ENCODE results near the gene PROKR2. TPM values are rescaled to one million over a fixed set of nuclear protein-coding genes. Genes with fewer than 3 reads are reported as not detected.

The PROKR2 gene
- total and polyA plus RNA-seq, 8 donors, result not detected

DNA sequence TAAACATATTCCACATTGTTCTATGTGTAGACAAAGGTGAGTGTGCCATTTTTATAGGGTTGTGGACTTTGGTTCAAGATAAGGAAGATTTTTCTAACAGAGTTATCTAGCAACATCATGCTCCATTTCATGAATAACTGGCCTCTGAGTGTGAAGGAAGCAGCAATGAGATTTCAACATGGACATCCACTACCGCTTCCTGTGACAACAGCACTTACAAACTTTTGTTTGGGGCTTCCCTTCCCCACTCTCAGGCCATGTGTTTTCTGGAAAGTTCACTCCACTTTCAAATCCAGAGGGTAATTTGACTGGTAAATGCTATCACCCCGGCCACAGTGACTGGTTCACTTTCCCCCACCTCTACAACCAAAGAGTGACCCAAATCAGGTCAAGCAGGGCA is 38.1 kb upstream of the PROKR2 start:
- Histone ChIP-seq H3K4me1 (no peaks in the 10 kb centered on the region), H3K36me3 (no peaks in the 10 kb centered on the region), H3K4me3 (no peak overlapping the region), H3K9me3 (peaks cover 0 to 9% (median 4%) of the 10 kb centered on the region in 4 donors), H3K27me3 (no peaks in the 10 kb centered on the region), H3K27ac (no peak overlapping the region)
- TF ChIP-seq EP300 (IDR thresholded peaks at IDR 0.05), result no peak
- TF ChIP-seq, protein P1, sequence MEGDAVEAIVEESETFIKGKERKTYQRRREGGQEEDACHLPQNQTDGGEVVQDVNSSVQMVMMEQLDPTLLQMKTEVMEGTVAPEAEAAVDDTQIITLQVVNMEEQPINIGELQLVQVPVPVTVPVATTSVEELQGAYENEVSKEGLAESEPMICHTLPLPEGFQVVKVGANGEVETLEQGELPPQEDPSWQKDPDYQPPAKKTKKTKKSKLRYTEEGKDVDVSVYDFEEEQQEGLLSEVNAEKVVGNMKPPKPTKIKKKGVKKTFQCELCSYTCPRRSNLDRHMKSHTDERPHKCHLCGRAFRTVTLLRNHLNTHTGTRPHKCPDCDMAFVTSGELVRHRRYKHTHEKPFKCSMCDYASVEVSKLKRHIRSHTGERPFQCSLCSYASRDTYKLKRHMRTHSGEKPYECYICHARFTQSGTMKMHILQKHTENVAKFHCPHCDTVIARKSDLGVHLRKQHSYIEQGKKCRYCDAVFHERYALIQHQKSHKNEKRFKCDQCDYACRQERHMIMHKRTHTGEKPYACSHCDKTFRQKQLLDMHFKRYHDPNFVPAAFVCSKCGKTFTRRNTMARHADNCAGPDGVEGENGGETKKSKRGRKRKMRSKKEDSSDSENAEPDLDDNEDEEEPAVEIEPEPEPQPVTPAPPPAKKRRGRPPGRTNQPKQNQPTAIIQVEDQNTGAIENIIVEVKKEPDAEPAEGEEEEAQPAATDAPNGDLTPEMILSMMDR (IDR thresholded peaks at IDR 0.05), result no peak
- TF ChIP-seq POLR2AphosphoS5 (IDR thresholded peaks at IDR 0.05), result no peak
- no peak for TF ChIP-seq POLR2A (IDR thresholded peaks at IDR 0.05)
- no peak for DNase-seq
- WGBS, 5 donors, result 73 to 92% (median 83%) methylated on average over 2 of the region's 2 CpGs
- intact Hi-C loops (cut with DNase I; ENCODE audit: low total_unique reads), result no loop called here

DNA sequence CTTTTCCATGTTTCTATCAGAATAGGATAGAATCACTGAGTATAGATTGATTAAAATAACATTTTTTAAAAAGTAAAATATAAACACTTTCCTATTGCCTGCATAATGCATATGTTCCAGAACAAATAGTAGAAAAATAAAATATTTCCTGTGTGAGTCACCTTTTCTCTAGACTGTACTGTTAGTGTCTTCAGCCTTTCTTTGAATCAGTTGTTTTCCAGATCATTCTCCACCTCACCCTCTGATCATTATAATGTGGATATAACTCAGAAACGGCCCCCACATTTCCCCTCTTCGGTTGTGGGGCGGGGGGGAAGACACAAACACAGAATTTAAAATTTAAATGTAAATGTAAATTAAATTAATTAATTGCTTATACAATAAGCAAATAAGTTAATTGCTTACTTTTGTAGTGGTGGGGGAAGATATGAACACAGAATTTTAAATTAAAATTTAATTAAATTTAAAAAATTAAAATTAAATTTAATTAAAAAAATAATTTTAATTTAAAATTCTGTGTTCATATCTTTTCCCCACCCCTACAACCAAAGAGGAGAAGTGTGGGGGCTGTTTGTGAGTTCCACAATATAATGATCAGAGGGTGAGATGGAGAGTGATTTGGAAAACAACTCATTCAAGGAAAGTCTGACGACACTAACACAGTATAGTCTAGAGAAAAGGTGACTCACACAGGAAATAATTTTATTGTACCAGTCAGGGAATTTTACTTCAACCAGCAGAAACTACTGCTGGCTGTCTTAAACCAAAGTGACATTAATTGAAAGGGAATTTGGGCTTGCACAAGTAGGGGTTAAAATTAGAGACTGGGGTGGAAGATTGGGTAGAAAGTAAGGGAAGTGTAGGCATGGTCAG is 37.1 kb upstream of the PROKR2 start:
- Histone ChIP-seq H3K27me3 (no peaks in the 10 kb centered on the region), H3K4me1 (no peaks in the 10 kb centered on the region), H3K4me3 (no peak overlapping the region), H3K9me3 (no peaks in the 10 kb centered on the region), H3K27ac (no peak overlapping the region), H3K36me3 (no peaks in the 10 kb centered on the region)
- TF ChIP-seq EP300 (IDR thresholded peaks at IDR 0.05), result no peak
- no peak for TF ChIP-seq POLR2A (IDR thresholded peaks at IDR 0.05)
- TF ChIP-seq, protein P1 (IDR thresholded peaks at IDR 0.05), result no peak
- no peak for TF ChIP-seq POLR2AphosphoS5 (IDR thresholded peaks at IDR 0.05)
- DNase-seq, result no peak
- intact Hi-C loops (cut with DNase I; ENCODE audit: low total_unique reads), result no loop called here
- WGBS, 5 donors, result 59 to 68% (median 65%) methylated on average over 4 of the region's 4 CpGs

DNA sequence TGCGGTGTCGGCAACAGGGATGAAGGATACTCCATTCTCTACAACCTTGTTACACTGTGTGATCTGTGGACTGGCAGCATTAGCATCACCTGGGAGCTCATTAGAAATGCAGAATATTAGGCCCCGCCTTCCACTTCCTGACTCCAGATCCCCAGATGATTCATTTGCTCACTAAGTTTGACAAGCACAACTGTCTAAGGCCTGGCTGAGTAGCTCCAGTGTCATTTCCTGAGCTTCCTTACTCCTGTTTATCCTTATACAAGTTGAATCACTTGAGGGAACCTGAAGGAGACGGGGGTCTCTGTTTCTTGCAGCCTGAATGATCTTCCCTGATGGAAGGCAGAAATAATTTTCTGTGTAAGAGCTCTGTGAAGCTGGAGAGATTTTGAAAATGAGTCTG is 32.7 kb upstream of the PROKR2 start:
- TF ChIP-seq POLR2AphosphoS5 (IDR thresholded peaks at IDR 0.05) (no peak), POLR2A (IDR thresholded peaks at IDR 0.05) (no peak), EP300 (IDR thresholded peaks at IDR 0.05) (no peak)
- TF ChIP-seq, protein P1 (IDR thresholded peaks at IDR 0.05), result no peak
- H3K9me3 ChIP-seq, result no peaks in the 10 kb centered on the region
- H3K4me1 ChIP-seq, result no peaks in the 10 kb centered on the region
- no peaks in the 10 kb centered on the region for H3K36me3 ChIP-seq
- no peak for DNase-seq
- H3K27ac ChIP-seq, result no peak overlapping the region
- intact Hi-C loops (cut with DNase I; ENCODE audit: low total_unique reads), result no loop called here
- no peaks in the 10 kb centered on the region for H3K27me3 ChIP-seq
- no peak overlapping the region for H3K4me3 ChIP-seq
- WGBS, 5 donors, result 76 to 92% (median 86%) methylated on average over 4 of the region's 4 CpGs

DNA sequence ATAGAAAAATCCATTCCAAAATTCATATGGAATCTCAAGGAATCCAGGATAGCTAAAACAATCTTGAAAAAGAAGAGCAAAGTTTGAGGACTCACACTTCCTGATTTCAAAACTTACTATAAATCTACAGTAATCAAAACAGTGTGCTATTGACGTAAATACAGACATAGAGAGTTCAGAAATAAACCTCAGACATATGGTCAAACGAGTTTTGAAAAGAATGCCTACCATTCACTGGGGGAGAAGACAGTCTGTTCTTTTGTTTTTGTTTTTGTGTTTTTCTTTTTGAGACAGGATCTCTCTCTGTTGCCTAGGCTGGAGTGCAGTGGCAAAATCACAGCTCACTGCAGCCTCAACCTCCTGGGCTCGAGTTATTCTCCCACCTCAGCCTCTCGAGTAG is 25.3 kb upstream of the PROKR2 start:
- H3K27me3 ChIP-seq, result no peaks in the 10 kb centered on the region
- TF ChIP-seq POLR2A (IDR thresholded peaks at IDR 0.05) (no peak), POLR2AphosphoS5 (IDR thresholded peaks at IDR 0.05) (no peak), EP300 (IDR thresholded peaks at IDR 0.05) (no peak)
- TF ChIP-seq, protein P1 (IDR thresholded peaks at IDR 0.05), result no peak
- no peak for DNase-seq
- 30 to 57% (median 44%) methylated on average over 4 of the region's 4 CpGs for WGBS, 5 donors
- intact Hi-C loops (cut with DNase I; ENCODE audit: low total_unique reads), result no loop called here
- no peaks in the 10 kb centered on the region for H3K36me3 ChIP-seq
- H3K9me3 ChIP-seq, result peaks cover 0 to 12% (median 2%) of the 10 kb centered on the region in 4 donors
- no peak overlapping the region for H3K27ac ChIP-seq
- H3K4me3 ChIP-seq, result no peak overlapping the region
- no peaks in the 10 kb centered on the region for H3K4me1 ChIP-seq

All from stomach (tissue), 9 donors.